Stimulated activated CD8-positive, alpha-beta memory T cell treated with anti-CD3 and anti-CD28 coated beads, Interleukin-7, amount 100 ng/mL, for 4 hours (primary cell): ENCODE measurements around the gene ARF1.

Experiments
- DNase-seq, 2 donors: peaks; one replicate each; pipeline ENCODE4 v3.0.0-alpha.2; 2020; ENCODE audit warnings: low read depth in 2 of 2

Gene ARF1

DNA sequence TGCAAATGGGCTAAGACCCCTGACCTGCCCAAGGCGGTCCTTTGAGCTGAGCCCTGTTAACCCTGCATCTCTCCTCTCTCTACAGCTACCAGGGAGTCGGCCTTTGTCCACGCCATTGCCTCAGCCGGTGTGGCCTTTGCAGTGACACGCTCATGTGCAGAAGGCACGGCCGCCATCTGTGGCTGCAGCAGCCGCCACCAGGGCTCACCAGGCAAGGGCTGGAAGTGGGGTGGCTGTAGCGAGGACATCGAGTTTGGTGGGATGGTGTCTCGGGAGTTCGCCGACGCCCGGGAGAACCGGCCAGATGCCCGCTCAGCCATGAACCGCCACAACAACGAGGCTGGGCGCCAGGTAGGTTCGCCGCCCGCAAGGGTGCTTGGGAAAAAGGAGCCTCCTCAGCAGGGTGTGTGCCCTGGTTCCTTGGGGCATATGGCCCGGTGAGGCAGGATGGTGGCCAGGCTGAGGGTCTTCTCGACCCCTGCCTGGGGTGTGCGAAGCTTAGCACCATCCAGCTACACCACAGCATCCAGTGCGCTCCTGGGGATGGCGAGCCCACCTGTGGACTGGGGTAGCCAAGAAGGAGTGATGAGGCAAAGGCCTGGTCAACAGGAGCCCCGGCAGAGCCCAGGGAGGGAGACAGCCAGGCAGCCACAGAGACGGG lies 31.8 kb upstream of the ARF1 start:
- no peak for DNase-seq

DNA sequence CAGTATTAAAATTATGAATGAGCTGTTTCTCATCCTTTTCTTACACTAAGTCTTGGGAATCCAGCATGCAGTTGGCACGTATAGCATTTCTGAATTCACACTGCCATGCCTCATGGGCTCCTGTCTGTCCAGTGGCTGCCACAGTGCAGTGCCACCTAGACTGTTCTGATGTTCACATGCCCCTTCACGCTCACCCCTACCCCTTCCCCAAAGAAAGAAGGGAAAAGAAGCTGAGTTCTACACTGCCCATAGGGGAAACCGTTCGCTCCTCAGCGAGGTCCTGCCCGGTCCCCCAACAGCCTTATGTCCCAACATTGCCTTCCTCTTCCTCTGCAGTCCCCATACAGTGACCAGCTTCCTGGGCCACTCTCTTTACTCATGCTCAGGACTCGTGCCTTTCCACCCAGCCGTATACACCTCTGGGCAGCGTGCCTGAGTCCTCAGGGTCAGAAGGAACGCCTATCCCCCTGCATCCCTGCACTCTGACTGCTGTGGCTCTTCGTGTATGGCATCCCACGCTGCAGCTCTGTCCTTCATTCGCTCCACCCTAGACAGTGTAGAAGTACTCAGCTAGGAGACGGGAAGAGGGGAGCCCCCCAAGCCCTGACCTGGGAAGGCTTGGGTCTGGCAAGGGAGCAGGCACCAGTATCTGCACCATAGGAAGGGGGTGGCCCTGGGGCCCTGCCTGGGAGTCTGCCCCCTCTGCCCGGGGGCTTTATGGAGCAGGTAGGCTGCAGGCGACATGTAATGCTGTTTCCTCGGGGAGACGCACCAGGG lies 24.1 kb upstream of the ARF1 start:
- DNase-seq = no peak

DNA sequence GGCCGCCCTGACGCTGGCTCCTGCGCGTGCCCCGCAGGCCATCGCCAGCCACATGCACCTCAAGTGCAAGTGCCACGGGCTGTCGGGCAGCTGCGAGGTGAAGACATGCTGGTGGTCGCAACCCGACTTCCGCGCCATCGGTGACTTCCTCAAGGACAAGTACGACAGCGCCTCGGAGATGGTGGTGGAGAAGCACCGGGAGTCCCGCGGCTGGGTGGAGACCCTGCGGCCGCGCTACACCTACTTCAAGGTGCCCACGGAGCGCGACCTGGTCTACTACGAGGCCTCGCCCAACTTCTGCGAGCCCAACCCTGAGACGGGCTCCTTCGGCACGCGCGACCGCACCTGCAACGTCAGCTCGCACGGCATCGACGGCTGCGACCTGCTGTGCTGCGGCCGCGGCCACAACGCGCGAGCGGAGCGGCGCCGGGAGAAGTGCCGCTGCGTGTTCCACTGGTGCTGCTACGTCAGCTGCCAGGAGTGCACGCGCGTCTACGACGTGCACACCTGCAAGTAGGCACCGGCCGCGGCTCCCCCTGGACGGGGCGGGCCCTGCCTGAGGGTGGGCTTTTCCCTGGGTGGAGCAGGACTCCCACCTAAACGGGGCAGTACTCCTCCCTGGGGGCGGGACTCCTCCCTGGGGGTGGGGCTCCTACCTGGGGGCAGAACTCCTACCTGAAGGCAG lies 23.4 kb upstream of the ARF1 start:
- DNase-seq = peak in 1 of 2 donors; percentile 21

- peak; percentile 38 to 43 for DNase-seq
Observed at GRCh38 chr1:228059634-228060457, 22.7 kb upstream of the ARF1 start.

- no peak for DNase-seq
Observed at GRCh38 chr1:228060458-228061190, 21.9 kb upstream of the ARF1 start.

GRCh38 chr1:228061411-228062084 lies 21.0 kb upstream of the ARF1 start:
- no peak for DNase-seq

DNA sequence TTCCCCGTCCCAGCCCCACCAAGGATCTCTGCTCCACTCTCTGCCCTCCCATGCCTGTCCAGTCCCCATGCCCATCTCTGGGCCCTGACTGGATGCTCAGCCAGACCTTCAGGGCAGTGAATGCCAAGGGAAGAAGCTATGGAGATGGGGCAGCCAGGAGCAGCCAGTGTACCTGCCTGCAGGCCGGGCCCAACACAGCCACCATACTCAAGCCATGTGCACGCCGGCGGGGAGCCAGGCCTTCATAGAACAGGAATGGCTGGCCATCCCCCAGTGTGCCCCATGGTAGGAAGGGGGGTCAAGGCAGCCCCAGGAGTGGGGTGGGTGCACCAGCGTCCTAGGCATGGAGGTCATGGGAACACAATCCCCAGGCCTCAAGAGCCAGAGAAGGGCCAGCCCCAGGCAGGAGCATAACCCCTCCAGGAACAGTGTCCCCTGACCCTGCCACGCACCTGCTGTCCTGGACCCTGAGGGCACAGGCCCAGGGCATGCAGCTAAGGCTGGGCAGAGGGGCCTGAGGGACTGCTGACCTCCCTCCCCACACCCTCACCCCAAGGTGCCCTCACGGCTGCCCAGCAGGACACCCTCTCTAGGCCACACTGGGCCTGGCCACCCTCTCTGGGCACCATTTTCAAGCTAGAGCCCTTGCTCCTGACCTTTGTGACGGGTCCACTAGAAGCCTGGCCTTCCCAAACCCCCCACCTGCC lies 20.3 kb upstream of the ARF1 start:
- DNase-seq = no peak

DNA sequence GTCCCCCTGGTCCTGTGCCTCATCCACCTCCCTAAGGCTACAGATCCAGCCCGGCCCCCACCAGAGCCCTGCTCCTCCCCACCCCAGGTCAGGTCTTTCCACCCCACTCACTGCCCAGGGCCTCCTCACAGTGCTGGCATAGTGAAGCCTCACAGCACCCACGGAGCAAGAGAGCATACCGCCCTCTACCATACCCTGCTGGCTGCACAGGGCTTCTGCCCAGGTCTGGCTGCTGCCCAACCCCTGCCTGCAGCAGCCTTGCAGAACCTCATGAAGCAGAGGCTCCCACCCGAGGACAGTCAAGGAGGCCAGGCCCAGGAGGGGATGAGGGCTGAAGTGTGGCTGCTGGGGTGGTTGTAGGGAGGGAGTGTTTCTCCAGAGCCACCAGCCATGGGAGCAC lies 19.7 kb upstream of the ARF1 start:
- DNase-seq = no peak

DNA sequence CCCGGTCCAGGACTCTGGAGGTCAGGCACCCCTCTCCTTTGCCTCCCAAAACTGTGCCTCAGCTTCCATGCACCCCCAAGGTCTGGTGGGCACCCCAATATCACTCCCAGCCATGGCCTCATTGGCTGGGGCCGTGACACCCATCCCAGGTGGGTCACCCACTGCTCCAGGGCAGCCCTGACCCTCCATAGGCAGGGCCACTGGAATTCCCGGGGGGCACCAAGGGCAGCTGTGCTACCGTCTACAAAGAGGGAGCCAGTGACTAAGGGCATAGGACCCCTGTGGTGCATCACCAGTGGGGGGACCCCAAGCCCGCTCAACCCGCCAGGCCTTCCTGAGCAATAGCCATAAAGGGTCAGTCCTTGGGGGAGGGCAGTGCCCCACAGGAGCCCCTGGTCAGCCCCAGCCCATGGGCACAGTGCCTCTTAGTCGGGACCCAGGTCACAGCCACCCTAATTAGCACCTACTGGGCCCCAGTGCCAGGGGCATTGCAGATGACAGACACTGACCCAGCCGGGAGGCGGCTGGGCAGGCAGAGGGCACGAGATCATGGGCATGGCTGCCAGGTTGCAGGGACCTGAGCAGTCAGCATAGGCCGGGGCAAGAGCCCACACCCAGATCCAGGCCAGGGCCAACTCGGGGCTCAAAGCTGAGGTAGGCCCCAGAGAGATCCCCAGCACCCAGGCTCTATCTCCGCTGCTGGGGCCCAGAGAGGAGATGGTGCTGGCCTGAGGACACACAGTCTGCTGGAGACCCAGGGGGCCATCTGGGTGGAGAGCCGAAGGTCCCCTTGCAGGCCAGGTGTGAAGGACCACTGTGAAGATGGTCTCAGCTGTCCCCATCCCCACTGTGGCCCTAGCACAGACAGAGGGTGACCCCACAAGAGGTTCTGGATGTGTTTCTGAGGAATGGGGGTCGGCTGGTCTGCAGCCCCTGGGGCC lies 19.0 kb upstream of the ARF1 start:
- DNase-seq = no peak

DNA sequence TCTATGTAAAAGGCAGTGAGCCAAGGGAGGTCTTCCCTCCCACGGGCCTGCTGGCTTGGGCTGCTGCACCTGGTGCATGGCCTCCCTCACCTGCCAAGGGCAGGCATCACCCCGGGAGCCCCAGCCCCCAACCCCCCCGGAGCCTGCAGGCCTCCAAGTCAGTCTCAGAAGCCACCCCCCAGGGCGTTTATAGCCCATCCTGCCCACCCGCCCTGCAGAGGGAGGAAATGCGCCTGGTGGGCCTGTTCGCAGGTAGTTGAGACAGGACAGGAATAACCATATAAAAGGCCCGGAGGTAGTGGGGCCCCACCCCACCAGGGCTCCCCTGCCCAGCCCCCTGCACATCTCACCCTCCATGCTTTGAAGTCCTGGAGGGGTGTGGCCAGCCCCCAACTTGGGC lies 18.2 kb upstream of the ARF1 start:
- no peak for DNase-seq

DNA sequence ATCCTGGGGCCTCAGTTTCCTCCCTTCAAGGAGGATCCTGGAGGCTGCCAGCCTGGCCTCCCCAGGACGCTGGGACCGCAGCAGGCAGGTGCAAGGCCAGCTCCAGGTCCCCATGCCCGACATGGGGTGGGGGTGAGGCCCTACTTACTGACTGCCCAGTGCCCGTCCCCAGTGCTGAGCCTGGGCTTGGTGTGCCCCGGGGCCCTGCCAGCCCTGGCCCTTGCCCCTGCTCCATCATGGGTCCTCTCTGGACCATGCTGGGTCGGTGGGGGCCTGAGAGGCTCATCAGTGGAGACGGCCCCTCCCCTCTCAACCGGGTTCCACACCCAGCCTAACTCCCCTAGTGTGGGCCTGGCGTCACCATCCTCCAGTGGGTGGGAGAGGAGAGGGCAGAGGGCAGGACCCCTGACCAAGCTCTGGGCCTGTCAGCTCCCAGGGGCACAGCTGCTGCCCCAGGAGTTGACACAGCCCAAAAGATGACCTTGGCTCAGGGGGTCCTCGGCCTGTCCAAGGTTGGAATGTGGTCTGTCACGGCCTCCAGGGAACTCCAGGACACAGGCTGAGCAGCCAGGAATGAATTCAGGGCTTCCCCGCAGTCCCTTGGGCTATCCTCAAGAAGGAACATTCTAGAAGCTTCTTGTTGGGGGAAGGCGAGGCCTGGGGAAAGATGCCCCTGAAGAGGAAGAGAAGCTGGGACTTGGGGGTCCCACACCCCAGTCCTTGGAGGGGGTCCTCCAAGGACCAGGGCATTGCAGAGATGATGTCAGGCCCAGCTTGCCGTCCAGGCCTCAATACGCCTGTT lies 17.6 kb upstream of the ARF1 start:
- no peak for DNase-seq

GRCh38 chr1:228065543-228066347 lies 16.8 kb upstream of the ARF1 start:
- DNase-seq = no peak

- no peak for DNase-seq
Observed at GRCh38 chr1:228066416-228066815, 16.1 kb upstream of the ARF1 start.

DNA sequence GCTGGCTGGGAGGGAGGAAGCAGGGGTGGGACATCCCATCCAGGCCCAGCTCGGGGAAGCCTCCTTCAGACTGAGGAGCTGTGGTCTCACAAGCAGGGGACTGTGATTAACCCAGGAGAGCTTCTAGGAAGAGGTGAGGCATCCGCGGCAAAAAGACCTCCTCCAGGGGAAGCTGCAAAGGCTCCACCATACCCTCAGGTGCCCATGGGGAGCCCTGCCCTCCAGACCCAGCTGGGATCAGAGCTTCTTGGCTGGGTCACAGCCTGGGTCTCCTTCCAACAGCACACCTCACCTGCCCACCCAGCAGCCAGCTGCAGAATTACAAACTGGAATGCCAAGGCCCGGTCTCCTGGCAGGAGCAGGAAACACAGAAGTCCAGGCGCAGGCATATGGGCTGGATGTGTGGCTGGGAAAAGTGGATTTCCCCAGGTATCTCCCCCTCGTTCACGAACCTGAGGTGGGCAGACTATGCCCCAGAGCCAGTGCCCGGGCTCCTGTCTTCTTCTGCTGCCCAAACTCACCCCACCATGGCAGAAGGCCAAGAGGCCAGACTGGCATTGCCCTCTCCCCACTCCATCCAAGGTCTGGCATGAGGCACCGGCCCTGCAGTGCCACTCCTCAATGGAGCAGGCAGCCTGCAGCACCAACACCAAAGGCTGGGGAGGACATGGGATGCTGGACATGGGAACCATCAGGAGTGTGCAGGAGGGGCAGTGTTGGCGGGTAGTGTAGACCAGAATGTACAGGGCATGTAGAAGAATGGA lies 15.4 kb upstream of the ARF1 start:
- no peak for DNase-seq

- no peak for DNase-seq
Observed at GRCh38 chr1:228068359-228068758, 14.1 kb upstream of the ARF1 start.

GRCh38 chr1:228070173-228070572 lies 12.3 kb upstream of the ARF1 start:
- no peak for DNase-seq

- DNase-seq = no peak
Observed at GRCh38 chr1:228070851-228071250, 11.7 kb upstream of the ARF1 start.
